ENCODE results near the gene HMG20A.

DNA sequence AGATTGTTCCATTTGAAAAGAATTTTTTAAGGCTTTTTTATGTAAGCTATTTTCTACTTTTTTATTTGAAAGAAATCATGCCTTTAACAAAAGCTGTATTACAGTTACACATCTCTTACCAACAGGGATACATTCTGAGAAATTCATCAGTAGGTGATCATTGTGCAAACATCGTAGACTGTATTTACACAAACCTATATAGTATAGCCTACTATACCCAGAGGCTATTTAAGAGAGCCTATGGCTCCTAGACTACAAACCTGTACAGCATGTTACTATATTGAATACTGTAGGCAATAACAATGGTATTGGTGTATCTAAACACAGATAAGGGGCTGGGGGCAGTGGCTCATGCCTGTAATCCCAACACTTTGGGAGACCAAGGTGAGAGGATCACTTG, 43.9 kb upstream of the HMG20A start:
- TF ChIP-seq, protein P1, sequence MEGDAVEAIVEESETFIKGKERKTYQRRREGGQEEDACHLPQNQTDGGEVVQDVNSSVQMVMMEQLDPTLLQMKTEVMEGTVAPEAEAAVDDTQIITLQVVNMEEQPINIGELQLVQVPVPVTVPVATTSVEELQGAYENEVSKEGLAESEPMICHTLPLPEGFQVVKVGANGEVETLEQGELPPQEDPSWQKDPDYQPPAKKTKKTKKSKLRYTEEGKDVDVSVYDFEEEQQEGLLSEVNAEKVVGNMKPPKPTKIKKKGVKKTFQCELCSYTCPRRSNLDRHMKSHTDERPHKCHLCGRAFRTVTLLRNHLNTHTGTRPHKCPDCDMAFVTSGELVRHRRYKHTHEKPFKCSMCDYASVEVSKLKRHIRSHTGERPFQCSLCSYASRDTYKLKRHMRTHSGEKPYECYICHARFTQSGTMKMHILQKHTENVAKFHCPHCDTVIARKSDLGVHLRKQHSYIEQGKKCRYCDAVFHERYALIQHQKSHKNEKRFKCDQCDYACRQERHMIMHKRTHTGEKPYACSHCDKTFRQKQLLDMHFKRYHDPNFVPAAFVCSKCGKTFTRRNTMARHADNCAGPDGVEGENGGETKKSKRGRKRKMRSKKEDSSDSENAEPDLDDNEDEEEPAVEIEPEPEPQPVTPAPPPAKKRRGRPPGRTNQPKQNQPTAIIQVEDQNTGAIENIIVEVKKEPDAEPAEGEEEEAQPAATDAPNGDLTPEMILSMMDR (IDR thresholded peaks at IDR 0.05) = no peak
- TF ChIP-seq POLR2A (IDR thresholded peaks at IDR 0.05) = no peak

Data from adrenal gland (tissue), 5 donors.